ENCODE measurements around the gene FFAR4.

The FFAR4 gene

GRCh38 chr10:93622942-93623341 is 56.5 kb downstream of the FFAR4 start:
- Mint-ChIP-seq H3K36me3 (ENCODE audit: low read depth) (no peaks in the 10 kb centered on the region), H3K27ac (no peak overlapping the region), H3K27me3 (peaks cover 9% of the 10 kb centered on the region), H3K4me1 (ENCODE audit: low read depth) (peaks cover 2% of the 10 kb centered on the region), H3K4me3 (no peak overlapping the region), H3K9me3 (no peaks in the 10 kb centered on the region)
- intact Hi-C loops (cut with micrococcal nuclease): no loop called here

GRCh38 chr10:93628858-93629257 is 62.4 kb downstream of the FFAR4 start:
- Mint-ChIP-seq H3K36me3 (ENCODE audit: low read depth) (no peaks in the 10 kb centered on the region), H3K9me3 (no peaks in the 10 kb centered on the region), H3K27me3 (peaks cover 13% of the 10 kb centered on the region), H3K4me1 (ENCODE audit: low read depth) (no peaks in the 10 kb centered on the region), H3K4me3 (no peak overlapping the region), H3K27ac (no peak overlapping the region)
- intact Hi-C loops (cut with micrococcal nuclease): no loop called here

GRCh38 chr10:93629647-93630305 is 63.3 kb downstream of the FFAR4 start:
- intact Hi-C loops (cut with micrococcal nuclease): no loop called here
- Mint-ChIP-seq H3K27ac (no peak overlapping the region), H3K27me3 (peaks cover 17% of the 10 kb centered on the region), H3K9me3 (no peaks in the 10 kb centered on the region), H3K36me3 (ENCODE audit: low read depth) (no peaks in the 10 kb centered on the region), H3K4me3 (no peak overlapping the region), H3K4me1 (ENCODE audit: low read depth) (no peaks in the 10 kb centered on the region)

DNA sequence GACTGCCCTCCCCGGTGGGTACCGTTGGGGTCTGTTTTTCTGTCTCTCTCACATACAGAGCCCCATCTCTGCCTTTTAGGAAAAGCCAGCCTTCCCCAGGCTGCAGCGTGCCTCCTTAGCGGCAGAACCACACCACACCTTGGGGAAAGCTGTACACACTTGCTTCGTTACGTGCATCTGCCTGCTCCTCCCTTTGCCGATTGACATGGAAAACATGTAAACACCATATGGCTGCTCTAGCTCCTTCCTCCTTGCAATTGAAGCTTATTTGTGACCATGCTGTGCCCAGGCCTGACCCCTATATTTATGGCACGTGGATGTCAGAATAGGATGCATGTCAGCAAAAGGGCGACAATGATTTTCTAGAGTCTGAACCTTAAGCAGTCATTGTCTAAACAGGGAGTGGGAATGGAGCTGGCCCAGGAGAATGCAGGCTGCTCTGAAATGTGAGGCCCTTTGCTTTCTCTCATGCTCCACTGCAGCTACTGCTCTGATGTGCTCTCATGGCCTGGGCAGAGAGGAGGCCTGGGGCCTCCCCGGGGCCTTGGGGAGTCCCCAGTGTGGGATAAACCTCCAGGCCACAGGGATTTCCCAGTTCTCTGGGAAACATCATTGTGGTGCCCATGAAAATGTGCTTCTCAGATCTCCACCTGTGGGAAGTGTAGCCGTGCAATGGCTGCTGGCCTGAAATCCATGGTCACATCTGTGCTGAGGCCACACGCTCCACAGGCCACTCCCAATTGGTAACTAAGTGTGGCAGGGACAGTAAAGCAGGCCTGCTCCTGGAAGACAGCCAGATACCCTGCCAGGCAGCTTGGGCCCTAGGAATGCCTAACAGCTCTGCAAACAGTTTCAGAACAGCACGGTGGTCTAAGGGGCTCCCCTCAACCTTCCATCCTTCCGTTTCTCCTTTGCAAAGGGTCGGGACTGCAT is 64.4 kb downstream of the FFAR4 start:
- intact Hi-C loops (cut with micrococcal nuclease): no loop called here
- Mint-ChIP-seq H3K36me3 (ENCODE audit: low read depth) (no peaks in the 10 kb centered on the region), H3K27me3 (peaks cover 22% of the 10 kb centered on the region), H3K9me3 (no peaks in the 10 kb centered on the region), H3K4me1 (ENCODE audit: low read depth) (no peaks in the 10 kb centered on the region), H3K27ac (no peak overlapping the region), H3K4me3 (no peak overlapping the region)
